Glutamatergic neuron (in vitro differentiated cells): ENCODE measurements around the gene UPB1. TPM values are rescaled to one million over a fixed set of nuclear protein-coding genes. Genes with fewer than 3 reads are reported as not detected.

Experiments
- DNase-seq: peaks from one replicate; pipeline ENCODE4 v3.0.0; 2022
- H3K27ac Mint-ChIP-seq: one replicate; pipeline ENCODE4 v1.8.0; 2020; ENCODE audit warnings: mild to moderate bottlenecking, mixed read lengths, inconsistent platforms; ENCODE audit not compliant: unreplicated experiment
- H3K27me3 Mint-ChIP-seq: one replicate; pipeline ENCODE4 v1.8.0; 2020; ENCODE audit warnings: mild to moderate bottlenecking, moderate library complexity, mixed read lengths, inconsistent platforms; ENCODE audit not compliant: unreplicated experiment
- H3K36me3 Mint-ChIP-seq: one replicate; pipeline ENCODE4 v1.8.0; 2020; ENCODE audit warnings: mild to moderate bottlenecking, mixed read lengths, inconsistent platforms; ENCODE audit not compliant: unreplicated experiment
- H3K4me1 Mint-ChIP-seq: one replicate; pipeline ENCODE4 v1.8.0; 2020; ENCODE audit warnings: mild to moderate bottlenecking, low read depth, mixed read lengths, inconsistent platforms; ENCODE audit not compliant: unreplicated experiment
- H3K4me3 Mint-ChIP-seq: one replicate; pipeline ENCODE4 v1.8.0; 2020; ENCODE audit warnings: mild to moderate bottlenecking, mixed read lengths, inconsistent platforms; ENCODE audit not compliant: unreplicated experiment
- H3K9me3 Mint-ChIP-seq: one replicate; pipeline ENCODE4 v1.8.0; 2020; ENCODE audit warnings: mild to moderate bottlenecking, moderate library complexity, mixed read lengths, inconsistent platforms; ENCODE audit not compliant: unreplicated experiment
- total RNA-seq: library from RNA; stranded (reverse); fragmentation: NEBNext Ultra II Directional; extraction: Animal tissue kit (Norgen Biotek cat#: 25700); gene quantifications from one replicate; pipeline ENCODE4 v1.2.1, GENCODE V29; 2021; ENCODE audit not compliant: unreplicated experiment
- TF ChIP-seq, protein P1 (sequence below): fragments of 200-600 bp; sonication (generic); IDR thresholded peaks from one replicate; pipeline ENCODE4 v1.5.0; 2021; ENCODE audit not compliant: partially characterized antibody, unreplicated experiment

Gene UPB1
- total RNA-seq, 1 donor from 2014 or later, result 0.37 TPM

DNA sequence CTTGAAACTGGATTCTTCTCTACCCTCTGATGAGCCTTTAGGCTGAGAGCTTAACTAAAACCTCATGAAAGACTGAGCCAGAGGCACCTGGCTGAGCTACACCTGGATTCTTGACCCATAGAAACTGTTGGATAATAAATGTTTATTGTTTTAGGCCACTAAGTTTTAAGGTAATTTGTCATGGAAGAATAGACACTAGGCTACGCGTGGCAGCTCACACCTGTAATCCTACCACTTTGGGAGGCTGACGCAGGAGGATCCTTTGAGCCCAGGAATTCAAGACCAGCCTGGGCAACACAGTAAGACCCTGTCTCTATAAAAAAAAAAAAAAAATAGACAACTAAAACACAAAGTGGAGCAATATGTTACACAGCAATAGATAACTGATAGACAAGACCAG is 29.2 kb upstream of the UPB1 start:
- H3K9me3 Mint-ChIP-seq, result no peaks in the 10 kb centered on the region
- no peaks in the 10 kb centered on the region for H3K36me3 Mint-ChIP-seq
- DNase-seq, result no peak
- H3K4me1 Mint-ChIP-seq, result no peaks in the 10 kb centered on the region
- TF ChIP-seq, protein P1, sequence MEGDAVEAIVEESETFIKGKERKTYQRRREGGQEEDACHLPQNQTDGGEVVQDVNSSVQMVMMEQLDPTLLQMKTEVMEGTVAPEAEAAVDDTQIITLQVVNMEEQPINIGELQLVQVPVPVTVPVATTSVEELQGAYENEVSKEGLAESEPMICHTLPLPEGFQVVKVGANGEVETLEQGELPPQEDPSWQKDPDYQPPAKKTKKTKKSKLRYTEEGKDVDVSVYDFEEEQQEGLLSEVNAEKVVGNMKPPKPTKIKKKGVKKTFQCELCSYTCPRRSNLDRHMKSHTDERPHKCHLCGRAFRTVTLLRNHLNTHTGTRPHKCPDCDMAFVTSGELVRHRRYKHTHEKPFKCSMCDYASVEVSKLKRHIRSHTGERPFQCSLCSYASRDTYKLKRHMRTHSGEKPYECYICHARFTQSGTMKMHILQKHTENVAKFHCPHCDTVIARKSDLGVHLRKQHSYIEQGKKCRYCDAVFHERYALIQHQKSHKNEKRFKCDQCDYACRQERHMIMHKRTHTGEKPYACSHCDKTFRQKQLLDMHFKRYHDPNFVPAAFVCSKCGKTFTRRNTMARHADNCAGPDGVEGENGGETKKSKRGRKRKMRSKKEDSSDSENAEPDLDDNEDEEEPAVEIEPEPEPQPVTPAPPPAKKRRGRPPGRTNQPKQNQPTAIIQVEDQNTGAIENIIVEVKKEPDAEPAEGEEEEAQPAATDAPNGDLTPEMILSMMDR, result no peak
- no peaks in the 10 kb centered on the region for H3K27me3 Mint-ChIP-seq
- H3K4me3 Mint-ChIP-seq, result no peak overlapping the region
- H3K27ac Mint-ChIP-seq, result no peak overlapping the region

DNA sequence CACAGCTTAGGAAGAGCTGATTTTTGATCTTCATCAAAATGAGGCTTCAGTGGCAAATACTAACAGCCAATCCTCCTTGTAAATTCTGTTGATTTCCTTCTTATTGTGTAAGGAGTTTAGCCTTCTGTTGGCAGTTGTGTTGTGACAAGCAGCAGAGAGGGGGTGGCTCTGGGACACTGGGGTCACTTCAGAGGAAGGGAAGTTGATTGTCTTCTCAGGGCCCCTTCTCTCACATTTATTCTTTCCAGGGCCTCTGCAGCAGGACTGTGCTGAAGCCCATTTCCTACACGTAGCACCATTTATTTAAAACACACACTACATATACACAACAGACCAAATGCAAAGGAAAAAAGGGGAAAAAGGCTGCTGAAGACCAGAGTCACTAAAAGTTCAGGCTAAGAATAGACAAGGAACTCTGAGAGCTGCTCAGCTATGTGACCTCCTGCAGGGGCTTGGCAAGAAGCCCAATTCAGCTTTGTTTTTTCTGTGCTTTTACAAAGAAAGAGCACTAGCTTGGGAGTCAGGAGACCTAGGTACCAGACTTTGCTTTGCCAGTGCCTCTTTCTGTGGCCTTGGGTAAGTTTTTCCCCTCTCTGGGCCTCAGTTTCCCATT is 28.3 kb upstream of the UPB1 start:
- Mint-ChIP-seq H3K4me3 (no peak overlapping the region), H3K4me1 (peaks cover 2% of the 10 kb centered on the region), H3K27me3 (no peaks in the 10 kb centered on the region), H3K27ac (no peak overlapping the region), H3K9me3 (no peaks in the 10 kb centered on the region), H3K36me3 (no peaks in the 10 kb centered on the region)
- TF ChIP-seq, protein P1, result no peak
- DNase-seq, result no peak

DNA sequence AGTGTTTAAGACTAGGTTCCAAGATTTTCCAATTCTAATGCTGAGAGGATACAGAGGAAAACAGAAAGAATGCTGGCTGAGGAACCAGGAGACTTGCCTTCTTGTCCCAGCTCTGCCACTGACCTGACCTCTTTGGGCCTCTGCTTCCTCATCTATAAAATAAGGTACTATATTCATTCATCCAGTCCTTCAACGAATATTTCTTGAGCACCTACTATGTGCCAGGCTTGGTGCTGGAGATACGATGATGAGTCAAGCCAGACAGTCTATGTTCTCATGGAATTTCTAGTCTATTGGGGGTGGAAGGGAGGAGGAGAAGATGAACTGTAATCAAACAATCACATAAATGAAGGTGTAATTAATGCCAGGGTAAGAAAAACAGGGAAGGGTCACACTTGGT is 27.8 kb upstream of the UPB1 start:
- peaks cover 4% of the 10 kb centered on the region for H3K4me1 Mint-ChIP-seq
- no peaks in the 10 kb centered on the region for H3K27me3 Mint-ChIP-seq
- no peaks in the 10 kb centered on the region for H3K36me3 Mint-ChIP-seq
- TF ChIP-seq, protein P1, result no peak
- no peak overlapping the region for H3K4me3 Mint-ChIP-seq
- no peaks in the 10 kb centered on the region for H3K9me3 Mint-ChIP-seq
- no peak for DNase-seq
- H3K27ac Mint-ChIP-seq, result no peak overlapping the region

DNA sequence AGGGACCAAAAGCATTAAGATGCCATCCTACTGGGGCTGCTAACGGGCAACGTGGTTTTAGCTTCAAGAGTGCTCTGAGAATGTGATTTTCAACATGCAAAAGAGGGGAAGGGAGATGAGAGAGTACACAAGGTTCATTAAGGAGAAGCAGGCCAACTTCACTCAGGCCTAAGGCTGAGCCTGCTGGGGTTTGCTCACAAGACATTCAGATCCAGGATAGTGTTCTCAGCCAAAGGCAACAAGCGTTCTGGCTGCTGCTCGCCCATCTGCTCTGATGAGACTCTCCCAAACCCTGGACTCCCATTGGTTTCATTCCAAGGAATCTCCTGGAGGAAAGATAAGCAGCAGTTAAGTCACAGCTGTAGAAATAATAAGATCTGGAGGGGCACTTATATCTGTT is 23.6 kb upstream of the UPB1 start:
- H3K4me1 Mint-ChIP-seq, result peaks cover 4% of the 10 kb centered on the region
- TF ChIP-seq, protein P1, result no peak
- no peak for DNase-seq
- H3K36me3 Mint-ChIP-seq, result no peaks in the 10 kb centered on the region
- H3K4me3 Mint-ChIP-seq, result no peak overlapping the region
- no peaks in the 10 kb centered on the region for H3K27me3 Mint-ChIP-seq
- no peak overlapping the region for H3K27ac Mint-ChIP-seq
- no peaks in the 10 kb centered on the region for H3K9me3 Mint-ChIP-seq

DNA sequence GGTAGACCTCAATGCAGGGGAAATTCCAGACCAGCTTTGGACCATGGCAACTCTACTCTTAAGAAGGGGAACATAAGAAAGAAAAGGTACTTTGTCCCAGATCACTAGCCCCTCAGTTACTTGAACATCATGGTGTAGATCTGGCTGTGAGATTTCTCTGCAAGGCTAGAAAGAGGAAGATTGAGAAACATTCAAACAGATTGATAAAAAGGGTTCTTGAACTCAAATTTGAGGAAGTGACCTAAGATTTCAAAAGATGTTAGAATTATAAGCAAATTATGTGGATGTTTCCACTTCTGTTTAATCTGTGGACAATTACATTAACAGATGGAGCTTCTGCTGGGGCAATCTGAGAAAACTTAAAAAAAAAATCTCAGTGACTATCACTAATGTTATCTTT is 21.8 kb upstream of the UPB1 start:
- Mint-ChIP-seq H3K4me3 (no peak overlapping the region), H3K27me3 (peaks cover 3% of the 10 kb centered on the region), H3K27ac (no peak overlapping the region), H3K36me3 (no peaks in the 10 kb centered on the region), H3K9me3 (no peaks in the 10 kb centered on the region), H3K4me1 (peaks cover 4% of the 10 kb centered on the region)
- TF ChIP-seq, protein P1, result no peak
- DNase-seq, result no peak
